NOMO-1 (cell line): ENCODE data around the gene CHST3.

Source experiments
- DNase-seq, 2 experiments: peaks; one replicate each; lab custom pipeline; 2025; ENCODE audit not compliant: unreplicated experiment in 2 of 2; lab: John Stamatoyannopoulos, UW

The CHST3 gene

DNA sequence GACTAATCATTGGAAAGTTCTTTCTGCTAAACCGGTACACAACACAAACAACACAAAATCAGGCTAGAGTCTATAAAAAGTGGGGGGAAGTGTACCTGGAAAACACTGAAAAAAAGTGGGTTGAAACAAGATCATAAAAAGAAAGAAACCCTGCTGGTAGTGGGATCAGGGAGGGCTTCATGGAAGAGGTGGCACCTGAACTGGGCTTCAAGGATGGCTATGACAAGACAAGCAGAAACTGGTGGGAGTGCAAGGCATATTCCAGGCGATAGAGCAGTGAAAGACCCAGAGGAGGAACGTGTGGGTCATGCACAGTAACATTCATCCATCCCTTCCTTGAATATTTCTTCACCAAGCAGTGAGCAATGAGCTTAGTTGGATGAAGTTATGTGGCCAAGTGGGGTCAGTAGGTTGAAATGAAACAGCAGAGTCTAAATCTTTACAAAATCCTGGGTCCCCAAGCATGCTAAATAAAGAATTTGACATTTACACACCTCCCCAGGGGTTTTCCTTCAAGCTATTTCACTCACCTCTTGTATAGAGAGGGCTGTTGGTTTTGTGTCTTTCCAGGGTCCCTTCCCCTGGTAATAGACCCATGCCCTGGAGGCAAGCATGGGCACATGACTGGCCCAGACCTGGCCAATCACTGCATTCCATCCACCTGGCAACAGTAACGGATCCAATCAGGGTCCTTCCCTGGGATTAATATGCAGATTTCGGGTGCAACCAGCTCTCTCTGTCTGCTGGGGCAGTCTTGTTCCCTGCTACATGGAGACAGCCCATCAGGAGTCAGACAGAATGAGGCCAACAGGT, 86.0 kb downstream of the CHST3 start:
- DNase-seq, result no peak

DNA sequence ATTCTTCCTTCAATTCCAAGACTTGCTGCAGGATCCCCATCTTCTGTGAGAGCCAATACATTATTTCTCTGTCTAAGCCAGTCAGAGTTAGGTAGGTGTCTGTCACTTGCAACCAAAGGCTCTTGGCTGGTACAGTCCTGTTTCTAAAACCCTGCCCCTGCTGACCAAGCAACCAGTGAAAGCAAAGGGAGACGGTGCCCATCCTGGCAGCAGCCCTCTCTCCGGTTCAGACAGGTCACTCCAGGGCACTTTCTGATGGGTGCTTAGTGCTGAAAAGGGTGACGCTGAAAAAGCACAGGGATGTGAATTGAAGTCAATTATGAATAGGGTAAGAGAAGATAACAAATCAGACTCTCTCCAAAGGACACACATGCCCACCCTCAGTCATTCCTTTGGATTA, 86.7 kb downstream of the CHST3 start:
- DNase-seq, result no peak

DNA sequence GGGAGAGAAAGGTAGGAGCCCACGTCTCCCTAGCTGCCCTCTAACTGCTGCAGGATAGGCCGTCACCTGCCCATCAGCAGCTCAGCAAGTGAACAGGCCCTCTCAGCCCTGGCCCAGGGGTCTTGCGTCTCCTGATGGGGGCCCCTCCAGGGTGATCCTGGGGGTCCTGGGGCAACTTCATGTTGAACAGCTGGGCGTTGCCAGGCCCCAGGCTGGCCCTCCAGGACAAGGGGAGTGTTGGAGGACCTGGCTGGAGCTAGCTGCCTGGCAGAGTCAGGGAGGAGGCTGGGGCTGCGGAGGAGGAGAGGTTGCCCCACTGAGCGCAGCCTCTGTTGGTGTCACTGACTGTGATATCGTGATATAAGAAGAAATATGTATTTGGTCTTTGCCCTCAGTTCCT, 89.5 kb downstream of the CHST3 start:
- DNase-seq, result no peak

DNA sequence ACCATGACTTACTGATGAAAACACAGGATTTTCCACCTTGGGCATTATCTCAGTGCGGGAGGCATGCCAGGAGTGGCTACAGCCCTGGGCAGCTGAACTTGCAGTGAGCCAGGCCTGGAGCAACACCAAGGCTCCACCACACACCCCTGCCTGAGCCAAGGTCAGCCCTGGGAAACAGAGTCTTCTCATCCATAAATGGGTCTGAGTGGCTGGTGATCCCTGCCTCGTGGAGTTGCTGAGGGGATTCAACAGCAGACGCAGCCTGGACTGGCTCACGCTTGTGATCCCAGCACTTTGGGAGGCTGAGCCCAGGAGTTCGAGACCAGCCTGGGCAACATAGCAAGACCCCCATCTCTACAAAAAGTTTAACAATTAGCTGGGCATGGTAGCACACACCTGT, 91.9 kb downstream of the CHST3 start:
- no peak for DNase-seq

DNA sequence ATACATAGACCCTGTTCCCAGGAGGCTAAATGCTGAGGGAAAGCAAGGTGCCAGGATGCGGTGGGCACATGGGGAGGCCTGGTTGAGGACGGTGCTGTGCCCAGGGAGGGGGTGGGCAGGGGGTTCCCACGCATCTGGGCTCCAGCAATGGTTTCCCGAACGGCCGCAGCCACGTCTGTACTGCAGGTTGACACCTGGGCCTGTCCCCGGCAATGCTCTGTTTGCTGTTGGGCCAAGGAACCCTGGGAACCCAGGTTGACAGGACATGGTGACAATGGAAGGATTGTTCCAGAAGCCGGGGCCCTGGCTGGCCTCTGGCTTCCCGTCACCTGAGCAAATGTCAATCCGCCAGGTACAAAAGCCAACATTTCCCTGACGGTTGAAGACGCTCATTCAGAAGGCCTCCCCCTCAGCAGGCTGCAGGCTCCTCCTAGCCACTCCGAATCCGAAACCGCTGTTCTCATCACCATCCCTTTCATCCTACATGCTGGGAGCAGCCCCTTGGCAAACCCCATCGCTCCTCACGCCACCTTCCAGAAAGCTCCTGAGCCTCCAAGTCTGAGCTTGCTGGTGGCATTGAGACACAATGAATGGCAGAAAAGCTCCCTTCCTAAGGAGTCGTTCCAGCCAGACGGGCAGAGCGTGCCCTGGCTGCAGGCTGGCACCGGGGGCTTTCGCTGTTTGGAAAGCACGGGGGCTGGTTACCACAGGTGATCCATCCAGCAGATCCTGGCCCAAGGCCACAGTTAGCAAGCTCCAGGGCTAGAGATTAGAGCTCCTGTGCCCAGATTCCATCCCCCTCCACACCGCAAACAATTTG, 92.9 kb downstream of the CHST3 start:
- DNase-seq, result no peak

DNA sequence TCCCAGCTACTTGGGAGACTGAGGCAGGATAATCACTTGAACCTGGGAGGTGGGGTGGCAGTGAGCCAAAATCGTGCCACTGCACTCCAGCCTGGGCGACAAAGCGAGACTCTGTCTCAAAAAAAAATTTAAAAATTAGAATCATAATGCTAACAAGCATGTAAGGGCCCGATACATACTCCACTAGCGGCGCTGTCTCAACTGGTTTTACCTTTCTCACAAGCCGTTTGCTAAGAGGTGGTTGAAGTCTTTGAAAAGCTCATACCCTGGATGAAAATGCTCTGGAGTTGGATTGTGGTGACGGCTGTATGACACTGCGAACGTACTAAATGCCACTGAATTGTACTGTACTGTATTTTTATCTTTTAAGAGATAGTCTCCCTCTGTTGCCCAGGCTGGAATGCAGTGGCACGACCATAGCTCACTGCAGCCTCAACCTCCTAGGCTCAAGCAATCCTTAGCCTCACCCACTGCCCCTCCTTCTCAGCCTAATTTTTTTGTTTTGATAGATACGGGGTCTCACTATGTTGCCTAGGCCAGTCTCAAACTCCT, 94.2 kb downstream of the CHST3 start:
- no peak for DNase-seq

DNA sequence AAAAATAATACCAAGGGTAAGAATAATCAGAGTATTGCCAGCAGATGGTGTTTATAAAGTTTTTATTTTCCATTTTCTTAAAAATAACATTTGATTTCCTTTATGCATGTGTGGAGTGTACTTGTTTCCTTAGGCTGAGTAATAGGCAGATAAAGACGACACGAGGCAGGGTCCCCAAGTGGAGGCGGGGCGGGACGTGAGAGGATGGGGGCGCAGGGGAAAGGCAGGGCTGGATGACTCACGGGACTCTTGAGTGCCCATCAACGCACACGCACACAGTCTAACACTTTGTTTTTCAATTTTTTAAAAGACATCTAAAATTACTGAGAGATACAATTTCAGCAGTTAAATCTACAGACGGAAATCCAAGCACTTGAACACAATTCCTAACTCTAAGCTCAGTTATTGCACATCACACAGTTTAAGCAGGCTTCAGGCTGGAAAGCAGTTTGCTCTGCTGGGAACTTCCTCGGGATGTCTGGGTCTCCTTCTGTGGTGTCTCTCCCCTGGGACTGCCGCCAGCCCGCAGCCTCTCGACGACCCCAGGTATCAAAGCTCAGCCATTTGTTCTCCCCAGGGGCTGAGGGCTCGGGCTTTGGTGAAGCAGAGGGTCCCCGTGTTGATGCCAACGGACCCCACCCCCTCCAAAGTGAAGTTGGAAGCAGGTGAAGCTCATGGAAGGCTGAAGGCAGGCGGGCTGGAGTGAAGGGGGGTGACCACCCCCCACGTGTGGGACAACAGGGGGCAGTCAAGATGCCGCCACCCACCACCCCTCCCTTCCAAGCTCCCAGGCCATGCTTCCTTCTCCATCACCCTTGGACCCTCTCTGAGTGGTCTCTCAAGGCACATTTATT, 95.0 kb downstream of the CHST3 start:
- no peak for DNase-seq

DNA sequence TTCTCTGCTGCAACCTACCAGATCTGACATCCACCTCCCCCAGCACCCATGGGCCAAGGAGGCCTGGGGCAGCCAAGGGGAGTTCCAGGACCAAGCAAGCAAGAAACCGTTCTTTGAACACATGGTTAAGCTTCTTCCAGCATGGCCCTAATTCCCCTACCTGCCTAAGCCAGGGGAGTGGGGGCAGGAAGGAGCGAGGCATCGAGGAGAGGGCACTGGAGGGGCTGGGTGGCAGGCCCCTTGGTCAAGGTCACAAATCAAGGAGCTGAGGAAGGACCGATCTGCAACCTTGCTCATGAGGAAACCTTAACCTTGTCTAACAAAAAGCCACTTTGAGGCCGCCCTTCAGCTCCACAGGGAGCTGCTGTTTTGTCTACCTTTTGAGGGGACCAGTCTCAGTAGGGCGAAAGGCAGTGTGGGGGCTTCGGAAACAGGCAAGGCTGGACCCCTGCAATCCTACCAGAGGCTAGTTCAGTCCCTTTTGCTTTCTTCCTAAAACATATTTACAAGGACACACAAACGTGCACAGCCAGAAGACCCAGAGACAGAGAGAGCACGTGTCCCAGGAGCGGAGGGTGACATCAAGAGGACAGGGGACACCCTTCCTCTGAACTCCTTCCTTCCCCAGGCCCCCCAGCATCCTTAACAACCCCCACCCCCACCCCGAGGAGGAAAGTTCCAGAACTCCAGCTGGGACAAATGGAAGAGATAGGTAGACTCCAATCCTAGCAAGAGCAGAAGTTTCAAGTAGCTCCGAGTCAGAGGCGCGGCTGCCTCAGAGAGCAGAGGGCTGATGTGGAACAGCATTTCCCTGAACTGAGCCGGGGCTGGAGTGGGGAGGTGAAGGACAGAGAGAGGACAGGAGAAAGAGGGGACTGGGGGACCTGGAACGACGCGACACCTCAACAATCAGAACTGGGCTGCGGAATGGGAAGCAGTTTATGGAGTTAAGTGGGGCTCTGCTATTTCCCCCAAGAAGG, 95.9 kb downstream of the CHST3 start:
- no peak for DNase-seq

DNA sequence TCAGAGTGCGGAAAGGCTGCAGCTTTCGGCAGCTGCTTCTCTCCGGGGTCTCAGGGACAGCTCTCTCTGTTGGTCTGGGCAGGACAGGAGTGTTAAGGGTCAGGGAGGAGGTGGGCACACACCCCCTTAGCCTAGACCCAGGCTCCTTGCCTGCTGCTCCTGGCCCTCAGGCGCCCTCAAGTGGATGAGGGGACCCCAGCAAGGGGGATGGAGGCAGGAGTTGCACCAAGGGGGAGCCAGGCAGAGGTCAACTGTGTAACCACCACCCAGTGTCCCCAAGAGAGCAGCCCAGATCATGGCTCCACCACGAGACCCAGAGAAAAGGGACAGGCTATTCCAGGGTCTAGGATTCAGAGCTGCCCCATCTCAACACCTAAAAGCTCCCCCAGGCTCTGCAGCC, 97.3 kb downstream of the CHST3 start:
- no peak for DNase-seq

DNA sequence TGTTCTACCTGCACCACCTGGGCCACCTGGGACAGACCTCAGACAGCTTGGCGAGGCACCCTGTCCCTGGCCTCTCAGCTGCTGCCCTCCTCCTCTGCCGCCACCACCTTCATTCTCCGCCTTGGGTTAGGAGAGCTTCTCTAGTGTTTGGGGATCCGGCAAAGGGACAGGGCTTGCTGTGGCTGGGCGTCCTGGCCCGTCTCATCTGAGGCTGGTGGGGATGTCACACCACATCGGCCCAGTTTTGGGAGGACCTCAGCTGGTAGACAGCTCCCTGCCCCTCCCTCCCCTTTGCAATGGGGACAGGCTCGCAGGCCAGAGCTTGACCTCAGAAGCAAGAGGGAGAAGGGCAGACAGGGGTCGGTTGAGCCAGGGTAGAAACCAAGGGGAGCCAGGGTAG, 97.7 kb downstream of the CHST3 start:
- no peak for DNase-seq

DNA sequence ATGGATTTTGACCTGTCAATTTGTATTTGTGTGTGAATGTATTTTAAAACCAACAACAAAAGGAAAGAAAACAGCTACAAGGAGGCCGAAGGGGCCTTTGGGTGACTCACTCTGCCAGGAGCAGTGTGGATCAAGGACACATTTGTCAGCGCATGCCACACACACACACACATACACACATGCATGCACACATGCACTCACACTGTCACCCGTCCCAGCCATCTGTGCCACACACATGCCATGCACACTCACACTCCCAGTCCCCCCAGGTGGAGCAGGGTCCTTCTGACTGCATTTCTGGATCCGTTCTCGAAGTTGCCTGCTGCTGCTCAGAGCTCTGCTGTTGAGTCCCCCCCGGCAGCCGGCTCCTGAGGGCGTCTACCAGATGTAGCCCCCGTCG, 98.2 kb downstream of the CHST3 start:
- no peak for DNase-seq
